ENCODE results near the gene GTF3C5.
"Not testable (repeated sequence)": the region's sequence is repeated elsewhere in the genome, so short reads cannot be mapped to it uniquely, and the experiment has no call there.

GTF3C5 gene

GRCh38 chr9:133030317-133031129 is at the start of gene GTF3C5:
Gene GTF3C5, plus strand, starts transcription at chr9:133030997. Its CDS starts 15 bp downstream, at chr9:133031012.
- in situ Hi-C loops (cut with MboI; ENCODE audit: low sequenced_read_pairs) = no loop called here

GRCh38 chr9:132982458-132982857 is 48.3 kb upstream of the GTF3C5 start:
- in situ Hi-C loops (cut with MboI; ENCODE audit: low sequenced_read_pairs) = no loop called here

- in situ Hi-C loops (cut with MboI; ENCODE audit: low sequenced_read_pairs) = no loop called here
These were observed 47.2 kb upstream of the GTF3C5 start for GRCh38 chr9:132983491-132984201.

- in situ Hi-C loops (cut with MboI; ENCODE audit: low sequenced_read_pairs) = no loop called here
These were observed 46.4 kb upstream of the GTF3C5 start for GRCh38 chr9:132984202-132985070.

GRCh38 chr9:132985071-132985350 is 45.8 kb upstream of the GTF3C5 start:
- in situ Hi-C loops (cut with MboI; ENCODE audit: low sequenced_read_pairs) = no loop called here

- in situ Hi-C loops (cut with MboI; ENCODE audit: low sequenced_read_pairs) = no loop called here
These were observed 45.3 kb upstream of the GTF3C5 start for GRCh38 chr9:132985489-132985888.

GRCh38 chr9:132986114-132986513 is 44.7 kb upstream of the GTF3C5 start:
- in situ Hi-C loops (cut with MboI; ENCODE audit: low sequenced_read_pairs) = no loop called here

GRCh38 chr9:132986640-132987620 is 43.9 kb upstream of the GTF3C5 start:
- in situ Hi-C loops (cut with MboI; ENCODE audit: low sequenced_read_pairs) = no loop called here

GRCh38 chr9:132988244-132989013 is 42.4 kb upstream of the GTF3C5 start:
- in situ Hi-C loops (cut with MboI; ENCODE audit: low sequenced_read_pairs) = no loop called here

- in situ Hi-C loops (cut with MboI; ENCODE audit: low sequenced_read_pairs) = no loop called here
These were observed 41.8 kb upstream of the GTF3C5 start for GRCh38 chr9:132989014-132989310.

- in situ Hi-C loops (cut with MboI; ENCODE audit: low sequenced_read_pairs) = no loop called here
These were observed 41.3 kb upstream of the GTF3C5 start for GRCh38 chr9:132989414-132989996.

- in situ Hi-C loops (cut with MboI; ENCODE audit: low sequenced_read_pairs) = not testable (repeated sequence)
These were observed 40.7 kb upstream of the GTF3C5 start for GRCh38 chr9:132989998-132990557.

GRCh38 chr9:132990781-132991180 is 40.0 kb upstream of the GTF3C5 start:
- in situ Hi-C loops (cut with MboI; ENCODE audit: low sequenced_read_pairs) = no loop called here

- in situ Hi-C loops (cut with MboI; ENCODE audit: low sequenced_read_pairs) = no loop called here
These were observed 39.2 kb upstream of the GTF3C5 start for GRCh38 chr9:132991351-132992300.

- in situ Hi-C loops (cut with MboI; ENCODE audit: low sequenced_read_pairs) = no loop called here
These were observed 37.3 kb upstream of the GTF3C5 start for GRCh38 chr9:132993511-132993939.

- in situ Hi-C loops (cut with MboI; ENCODE audit: low sequenced_read_pairs) = no loop called here
These were observed 36.2 kb upstream of the GTF3C5 start for GRCh38 chr9:132994410-132995120.

- in situ Hi-C loops (cut with MboI; ENCODE audit: low sequenced_read_pairs) = no loop called here
These were observed 35.7 kb upstream of the GTF3C5 start for GRCh38 chr9:132995121-132995420.
